Measurements from ENCODE around the gene TRRAP. TPM values are rescaled to one million over a fixed set of nuclear protein-coding genes. Genes with fewer than 3 reads are reported as not detected.

The TRRAP gene
- total and polyA plus RNA-seq, 4 donors, result 4.3 to 22.7 (median 10.1) TPM

GRCh38 chr7:98833022-98833421 lies 45.3 kb upstream of the TRRAP start:
- Histone ChIP-seq H3K4me1 (ENCODE audit: control insufficient read depth in 4 of 4, insufficient read depth in 4 of 4, low read length in 3 of 4) (no peaks in the 10 kb centered on the region), H3K27ac (ENCODE audit: low read depth in 1 of 2, low read length in 2 of 2) (no peak overlapping the region), H3K9ac (ENCODE audit: low read depth in 1 of 2, low read length in 2 of 2) (no peak overlapping the region), H3K9me3 (ENCODE audit: control insufficient read depth in 4 of 4, low read length in 3 of 4) (no peaks in the 10 kb centered on the region), H3K4me3 (ENCODE audit: low read depth in 1 of 3, low read length in 3 of 3) (no peak overlapping the region), H3K27me3 (ENCODE audit: control insufficient read depth in 4 of 4, insufficient read depth in 4 of 4, low read length in 3 of 4) (no peaks in the 10 kb centered on the region), H3K36me3 (ENCODE audit: control insufficient read depth in 4 of 4, insufficient read depth in 3 of 4, low read depth in 1 of 4, low read length in 3 of 4) (no peaks in the 10 kb centered on the region)
- no peak for TF ChIP-seq FOXA2 (IDR thresholded peaks at IDR 0.05)
- TF ChIP-seq NR2F2 (IDR thresholded peaks at IDR 0.05), result no peak
- no peak for TF ChIP-seq GABPA (IDR thresholded peaks at IDR 0.05 in 1 of 2, conservative IDR thresholded peaks at IDR 0.05 in 1 of 2)
- no peak for TF ChIP-seq JUND (IDR thresholded peaks at IDR 0.05)
- TF ChIP-seq RXRA (IDR thresholded peaks at IDR 0.05), result no peak
- TF ChIP-seq RAD21 (IDR thresholded peaks at IDR 0.05), result no peak
- TF ChIP-seq HNF4A (conservative IDR thresholded peaks at IDR 0.05), result no peak
- TF ChIP-seq ZBTB33 (IDR thresholded peaks at IDR 0.05), result no peak
- 92% methylated on average over 2 of the region's 2 CpGs for WGBS
- DNase-seq (ENCODE audit: low spot score), result no peak

- 77% methylated on average over 8 of the region's 8 CpGs for WGBS
- H3K9me3 ChIP-seq (ENCODE audit: control insufficient read depth in 4 of 4, low read length in 3 of 4), result no peaks in the 10 kb centered on the region
- TF ChIP-seq ATF3 (IDR thresholded peaks at IDR 0.05) (no peak), FOXA1 (IDR thresholded peaks at IDR 0.05) (no peak), FOXA2 (IDR thresholded peaks at IDR 0.05) (no peak), CTCF (IDR thresholded peaks at IDR 0.05; ENCODE audit: low read depth, low read length, missing input control) (no peak), HNF4G (IDR thresholded peaks at IDR 0.05) (no peak), HNF4A (conservative IDR thresholded peaks at IDR 0.05) (no peak), MAX (IDR thresholded peaks at IDR 0.05) (no peak), SP1 (IDR thresholded peaks at IDR 0.05) (no peak), RXRA (IDR thresholded peaks at IDR 0.05) (no peak), JUND (IDR thresholded peaks at IDR 0.05) (no peak), GABPA (IDR thresholded peaks at IDR 0.05 in 1 of 2, conservative IDR thresholded peaks at IDR 0.05 in 1 of 2) (no peak), YY1 (IDR thresholded peaks at IDR 0.05) (no peak), RAD21 (IDR thresholded peaks at IDR 0.05) (no peak)
- peaks cover 0 to 3% (median 0%) of the 10 kb centered on the region in 4 donors for H3K27me3 ChIP-seq (ENCODE audit: control insufficient read depth in 4 of 4, insufficient read depth in 4 of 4, low read length in 3 of 4)
- DNase-seq (ENCODE audit: low spot score), result no peak
- H3K27ac ChIP-seq (ENCODE audit: low read depth in 1 of 2, low read length in 2 of 2), result no peak overlapping the region
- no peak overlapping the region for H3K4me3 ChIP-seq (ENCODE audit: low read depth in 1 of 3, low read length in 3 of 3)
- no peaks in the 10 kb centered on the region for H3K36me3 ChIP-seq (ENCODE audit: control insufficient read depth in 4 of 4, insufficient read depth in 3 of 4, low read depth in 1 of 4, low read length in 3 of 4)
- H3K4me1 ChIP-seq (ENCODE audit: control insufficient read depth in 4 of 4, insufficient read depth in 4 of 4, low read length in 3 of 4), result no peaks in the 10 kb centered on the region
- no peak overlapping the region for H3K9ac ChIP-seq (ENCODE audit: low read depth in 1 of 2, low read length in 2 of 2)
Observed at GRCh38 chr7:98834949-98835348, 43.4 kb upstream of the TRRAP start.
